ENCODE results near the gene PBX3.

DNA sequence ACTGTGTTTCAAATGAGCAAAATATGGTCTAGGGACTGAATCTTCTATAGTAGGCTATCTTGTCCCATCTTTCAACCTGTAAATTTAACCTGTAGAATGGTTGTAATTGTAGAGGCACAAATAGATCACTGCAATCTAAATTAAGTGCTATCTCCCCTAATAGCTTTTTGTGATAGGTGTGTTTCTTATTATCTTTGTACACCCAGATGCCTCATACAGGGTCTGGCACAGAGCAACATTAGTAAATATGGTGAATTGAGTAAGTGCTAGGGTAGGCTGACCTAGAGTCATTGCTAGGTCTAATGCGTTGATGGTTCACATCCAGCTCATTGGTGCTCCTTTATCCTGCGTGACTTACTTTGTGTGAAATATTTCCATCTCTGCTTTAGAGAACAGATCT lies 100.6 kb downstream of the PBX3 start:
- TF ChIP-seq MLLT1 (IDR thresholded peaks at IDR 0.05) (no peak), EZH2 (IDR thresholded peaks at IDR 0.05; ENCODE audit: borderline replicate concordance, control insufficient read depth, low read depth, low read length) (no peak), NFIC (IDR thresholded peaks at IDR 0.05; ENCODE audit: low read depth, low read length) (no peak), CTCF (IDR thresholded peaks at IDR 0.05 in 2 of 3, conservative IDR thresholded peaks at IDR 0.05 in 1 of 3; ENCODE audit: control insufficient read depth in 2 of 3, extremely low read depth in 1 of 3, insufficient read depth in 1 of 3, low read depth in 3 of 3, low read length in 3 of 3) (no peak), SIN3A (IDR thresholded peaks at IDR 0.05; ENCODE audit: low read depth, low read length) (no peak)
